ENCODE measurements around the gene SPATA12. TPM values are rescaled to one million over a fixed set of nuclear protein-coding genes. Genes with fewer than 3 reads are reported as not detected.

Gene SPATA12
- total RNA-seq, 4 donors from 2014 or later: not detected

DNA sequence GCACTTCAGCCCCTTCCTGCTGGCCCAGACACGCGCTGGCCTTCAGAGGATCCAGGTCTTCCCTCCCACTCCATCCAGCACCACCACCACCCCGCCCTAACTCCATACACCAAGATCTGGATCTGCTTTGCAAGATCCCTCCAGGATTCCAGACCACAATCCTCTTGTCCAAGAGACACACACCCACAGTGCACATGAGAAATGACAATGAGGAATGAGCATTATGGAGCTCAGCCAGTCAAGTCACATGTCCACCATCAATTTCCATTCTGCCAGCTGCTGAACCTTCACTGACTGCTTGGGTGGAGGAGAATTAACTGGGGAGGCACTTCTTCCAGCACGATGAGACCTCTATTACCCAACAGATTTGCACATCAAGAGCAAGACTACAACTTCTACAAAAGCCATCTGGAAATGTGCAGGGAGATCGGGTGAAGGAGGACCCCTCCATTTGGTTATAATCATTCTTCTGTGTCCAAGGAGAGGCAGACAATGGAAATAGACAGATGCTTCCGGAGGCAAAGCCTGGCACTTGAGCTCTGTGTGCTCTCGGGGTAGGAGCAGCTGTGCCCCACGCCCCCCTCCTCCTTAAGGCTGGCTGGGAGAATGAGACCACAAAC is 12.3 kb upstream of the SPATA12 start:
- Histone ChIP-seq H3K36me3 (no peaks in the 10 kb centered on the region), H3K9me3 (no peaks in the 10 kb centered on the region), H3K27ac (peak overlapping the region in 2 of 4 donors; percentile 43 to 46), H3K4me1 (peaks cover 0 to 43% (median 25%) of the 10 kb centered on the region in 3 donors), H3K4me3 (no peak overlapping the region), H3K27me3 (no peaks in the 10 kb centered on the region)
- peak; percentile 88 for ATAC-seq
- TF ChIP-seq POLR2A (IDR thresholded peaks at IDR 0.05): no peak
- TF ChIP-seq POLR2AphosphoS5 (IDR thresholded peaks at IDR 0.05): peak; percentile 20
- WGBS, 2 donors (ENCODE audit: low coverage in 1 of 2): 21 to 30% methylated on average over 4 to 6 of the region's 8 CpGs

DNA sequence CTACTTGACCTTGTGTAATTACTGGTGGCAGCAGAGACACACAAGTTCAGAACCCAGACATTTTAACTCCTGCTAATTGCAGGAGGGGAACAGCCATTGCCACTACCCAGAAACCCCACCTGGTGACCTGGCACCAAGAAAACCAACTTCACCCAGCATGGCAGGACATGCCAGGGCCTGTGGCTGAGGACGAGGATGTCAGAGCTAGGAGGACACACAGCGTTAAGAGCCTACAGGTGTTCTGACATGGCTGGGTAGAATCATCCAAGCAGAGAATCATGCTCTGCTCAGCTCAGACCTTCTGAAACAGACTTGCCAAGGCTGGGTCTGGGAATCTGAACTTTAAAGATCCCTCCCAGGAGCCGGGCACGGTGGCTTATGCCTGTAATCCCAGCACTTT is 11.7 kb upstream of the SPATA12 start:
- Histone ChIP-seq H3K36me3 (no peaks in the 10 kb centered on the region), H3K27me3 (no peaks in the 10 kb centered on the region), H3K9me3 (no peaks in the 10 kb centered on the region), H3K4me3 (no peak overlapping the region), H3K27ac (peak overlapping the region in 2 of 4 donors; percentile 18 to 46), H3K4me1 (peaks cover 0 to 43% (median 25%) of the 10 kb centered on the region in 3 donors)
- WGBS, 2 donors (ENCODE audit: low coverage in 1 of 2): 88% methylated on average over 4 of the region's 4 CpGs; no CpG with 5 or more reads in 1 of the 2 donors
- TF ChIP-seq, protein P1, sequence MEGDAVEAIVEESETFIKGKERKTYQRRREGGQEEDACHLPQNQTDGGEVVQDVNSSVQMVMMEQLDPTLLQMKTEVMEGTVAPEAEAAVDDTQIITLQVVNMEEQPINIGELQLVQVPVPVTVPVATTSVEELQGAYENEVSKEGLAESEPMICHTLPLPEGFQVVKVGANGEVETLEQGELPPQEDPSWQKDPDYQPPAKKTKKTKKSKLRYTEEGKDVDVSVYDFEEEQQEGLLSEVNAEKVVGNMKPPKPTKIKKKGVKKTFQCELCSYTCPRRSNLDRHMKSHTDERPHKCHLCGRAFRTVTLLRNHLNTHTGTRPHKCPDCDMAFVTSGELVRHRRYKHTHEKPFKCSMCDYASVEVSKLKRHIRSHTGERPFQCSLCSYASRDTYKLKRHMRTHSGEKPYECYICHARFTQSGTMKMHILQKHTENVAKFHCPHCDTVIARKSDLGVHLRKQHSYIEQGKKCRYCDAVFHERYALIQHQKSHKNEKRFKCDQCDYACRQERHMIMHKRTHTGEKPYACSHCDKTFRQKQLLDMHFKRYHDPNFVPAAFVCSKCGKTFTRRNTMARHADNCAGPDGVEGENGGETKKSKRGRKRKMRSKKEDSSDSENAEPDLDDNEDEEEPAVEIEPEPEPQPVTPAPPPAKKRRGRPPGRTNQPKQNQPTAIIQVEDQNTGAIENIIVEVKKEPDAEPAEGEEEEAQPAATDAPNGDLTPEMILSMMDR (IDR thresholded peaks at IDR 0.05): no peak
- TF ChIP-seq POLR2AphosphoS5 (IDR thresholded peaks at IDR 0.05): no peak
- no peak for TF ChIP-seq EP300 (IDR thresholded peaks at IDR 0.05)
- no peak for ATAC-seq

DNA sequence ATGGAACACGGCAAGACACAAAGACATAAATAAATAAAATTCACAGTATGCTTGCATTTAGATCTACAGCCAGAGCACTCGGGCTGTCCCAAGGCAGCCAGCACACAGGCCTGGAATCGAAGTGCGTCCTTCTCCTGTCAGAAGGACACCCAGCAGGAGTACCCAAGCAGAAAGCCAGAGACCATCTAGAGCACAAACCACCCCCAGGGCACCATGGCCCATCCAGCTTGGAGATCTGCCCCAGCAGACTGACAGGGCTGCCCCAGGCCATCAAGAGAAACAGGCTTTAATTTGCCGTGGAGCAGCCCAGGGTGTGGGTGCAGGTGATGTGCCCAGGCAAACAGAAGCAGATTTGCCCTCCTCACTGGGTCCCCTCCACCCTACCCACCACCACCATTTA is 7.8 kb upstream of the SPATA12 start:
- ATAC-seq: no peak
- Histone ChIP-seq H3K4me1 (peaks cover 0 to 21% (median 13%) of the 10 kb centered on the region in 3 donors), H3K36me3 (no peaks in the 10 kb centered on the region), H3K4me3 (no peak overlapping the region), H3K27me3 (no peaks in the 10 kb centered on the region), H3K27ac (no peak overlapping the region), H3K9me3 (no peaks in the 10 kb centered on the region)
- no CpG with 5 or more reads among the region's 5 CpGs for WGBS, 2 donors (ENCODE audit: low coverage in 1 of 2)
- TF ChIP-seq POLR2A (IDR thresholded peaks at IDR 0.05) (no peak), EP300 (IDR thresholded peaks at IDR 0.05) (no peak), POLR2AphosphoS5 (IDR thresholded peaks at IDR 0.05) (no peak)
- TF ChIP-seq, protein P1 (IDR thresholded peaks at IDR 0.05): no peak

DNA sequence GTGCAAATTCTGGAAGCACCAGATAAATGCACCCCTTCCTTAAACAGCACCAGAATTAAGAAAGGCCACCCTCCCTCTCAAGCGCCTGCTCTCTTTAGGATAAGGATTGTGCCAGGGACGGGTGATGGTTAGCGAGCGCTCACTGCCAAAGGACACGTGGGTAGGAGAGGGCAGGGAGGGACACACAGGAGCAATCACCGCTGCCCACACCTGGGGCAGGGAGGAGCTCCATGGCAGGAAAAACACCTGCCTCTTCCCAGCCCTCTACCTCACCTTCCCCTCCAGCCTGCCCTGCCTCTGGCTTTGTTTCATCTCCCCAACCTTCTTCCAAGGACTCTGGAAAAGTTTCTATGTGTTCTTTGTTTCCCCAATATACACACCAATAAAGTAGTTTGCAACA is 7.3 kb upstream of the SPATA12 start:
- TF ChIP-seq, protein P1 (IDR thresholded peaks at IDR 0.05): no peak
- TF ChIP-seq POLR2A (IDR thresholded peaks at IDR 0.05) (no peak), POLR2AphosphoS5 (IDR thresholded peaks at IDR 0.05) (no peak), EP300 (IDR thresholded peaks at IDR 0.05) (no peak)
- Histone ChIP-seq H3K36me3 (no peaks in the 10 kb centered on the region), H3K27ac (no peak overlapping the region), H3K9me3 (no peaks in the 10 kb centered on the region), H3K4me3 (no peak overlapping the region), H3K27me3 (no peaks in the 10 kb centered on the region), H3K4me1 (peaks cover 0 to 16% (median 9%) of the 10 kb centered on the region in 3 donors)
- 100% methylated on average over 1 to 3 of the region's 6 CpGs for WGBS, 2 donors (ENCODE audit: low coverage in 1 of 2)
- ATAC-seq: no peak

DNA sequence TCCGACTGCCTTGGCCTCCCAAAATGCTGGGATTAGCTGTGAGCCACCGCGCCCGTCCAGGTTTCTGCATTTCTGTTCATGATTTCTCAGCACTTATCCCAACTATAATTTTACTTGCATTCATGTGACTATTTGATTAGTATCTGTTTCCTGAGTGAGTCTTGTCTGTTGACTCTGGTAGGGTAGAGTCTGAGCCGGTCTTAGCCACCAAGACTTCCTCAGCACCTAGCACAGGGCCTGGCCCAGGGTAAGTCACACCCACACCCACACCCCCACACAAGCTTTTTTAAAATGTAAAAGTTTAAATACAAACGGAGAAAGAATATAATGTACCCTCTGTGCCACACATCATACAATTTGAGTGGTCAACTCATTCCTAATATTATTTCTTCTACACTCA is 3.1 kb upstream of the SPATA12 start:
- Histone ChIP-seq H3K27me3 (no peaks in the 10 kb centered on the region), H3K4me1 (peaks cover 0 to 31% (median 19%) of the 10 kb centered on the region in 3 donors), H3K9me3 (no peaks in the 10 kb centered on the region), H3K27ac (no peak overlapping the region), H3K36me3 (no peaks in the 10 kb centered on the region), H3K4me3 (no peak overlapping the region)
- 66 to 87% methylated on average over 2 to 5 of the region's 6 CpGs for WGBS, 2 donors (ENCODE audit: low coverage in 1 of 2)
- TF ChIP-seq POLR2AphosphoS5 (IDR thresholded peaks at IDR 0.05): no peak
- no peak for TF ChIP-seq EP300 (IDR thresholded peaks at IDR 0.05)
- no peak for TF ChIP-seq POLR2A (IDR thresholded peaks at IDR 0.05)
- TF ChIP-seq, protein P1 (IDR thresholded peaks at IDR 0.05): no peak
- ATAC-seq: no peak

Data from gastroesophageal sphincter (tissue), 4 donors.